ENCODE results near the gene ACTR1A.

GRCh38 chr10:102507521-102507920, 5.0 kb upstream of the ACTR1A start:
- TF ChIP-seq CTCF (IDR thresholded peaks at IDR 0.05) (no peak), POLR2A (IDR thresholded peaks at IDR 0.05) (no peak)

Data from esophagus squamous epithelium (tissue), 4 donors.